Vagina (tissue), 2 donors: Measurements from ENCODE around the gene LARP7. TPM values are rescaled to one million over a fixed set of nuclear protein-coding genes. Genes with fewer than 3 reads are reported as not detected.
"Not testable (repeated sequence)": the region's sequence is repeated elsewhere in the genome, so short reads cannot be mapped to it uniquely, and the experiment has no call there.

Source experiments
- DNase-seq, 2 donors: peaks; one replicate each; pipeline ENCODE4 v3.0.0-alpha.2; 2017; ENCODE audit errors: extremely low spot score in 2 of 2
- H3K27ac ChIP-seq: fragments of 200-600 bp; sonication (generic); one replicate; pipeline ENCODE4 v1.5.1; 2019
- H3K27me3 ChIP-seq: fragments of 200-600 bp; sonication (generic); one replicate; pipeline ENCODE4 v1.5.1; 2019
- H3K36me3 ChIP-seq, 2 donors: fragments of 200-600 bp; sonication (generic); one replicate each; pipeline ENCODE4 v1.5.1; 2017 to 2019
- H3K4me1 ChIP-seq: fragments of 200-600 bp; sonication (generic); one replicate; pipeline ENCODE4 v1.5.1; 2019
- H3K4me3 ChIP-seq, 2 donors: fragments of 200-600 bp; sonication (generic); 1 replicate in 1 of 2; 2 replicates in 1 of 2; pipeline ENCODE4 v1.5.1; 2016 to 2019
- H3K9me3 ChIP-seq: fragments of 200-600 bp; sonication (generic); one replicate; pipeline ENCODE4 v1.5.1; 2019
- POLR2A ChIP-seq, 2 donors: fragments of 450-650 bp; IDR thresholded peaks; one replicate each; pipeline ENCODE4 v1.6.1; 2017; ENCODE audit warnings: antibody characterized with exemption in 2 of 2, mild to moderate bottlenecking in 2 of 2, moderate library complexity in 2 of 2
- POLR2AphosphoS5 ChIP-seq, 2 donors: sonication (generic); formaldehyde crosslinking; IDR thresholded peaks; one replicate each; pipeline ENCODE4 v1.9.0; 2017; ENCODE audit warnings: antibody characterized with exemption in 2 of 2, mild to moderate bottlenecking in 2 of 2, low read depth in 1 of 2; ENCODE audit not compliant: insufficient read depth in 1 of 2
- intact Hi-C: fragments of 100-400 bp; cut with DNase I; formaldehyde crosslinking; loops from one replicate; pipeline ENCODE4 v1.15.1; 2023
- total RNA-seq: library from RNA; depleted of rRNA; stranded (reverse); fragments of >200 nt; gene quantifications from one replicate; pipeline ENCODE4 v1.2.3, GENCODE V29; 2016
- TF ChIP-seq, protein P1 (sequence below), 3 experiments: fragments of 450-650 bp in 2 of 3; fragments of 200-600 bp in 1 of 3; sonication (generic) in 1 of 3; IDR thresholded peaks; one replicate each; pipeline ENCODE4 v1.5.1; 2017 to 2019; ENCODE audit warnings: antibody characterized with exemption in 3 of 3, mild to moderate bottlenecking in 2 of 3, moderate library complexity in 2 of 3

LARP7 gene
- total RNA-seq, 1 donor from 2014 or later = 33.9 TPM

DNA sequence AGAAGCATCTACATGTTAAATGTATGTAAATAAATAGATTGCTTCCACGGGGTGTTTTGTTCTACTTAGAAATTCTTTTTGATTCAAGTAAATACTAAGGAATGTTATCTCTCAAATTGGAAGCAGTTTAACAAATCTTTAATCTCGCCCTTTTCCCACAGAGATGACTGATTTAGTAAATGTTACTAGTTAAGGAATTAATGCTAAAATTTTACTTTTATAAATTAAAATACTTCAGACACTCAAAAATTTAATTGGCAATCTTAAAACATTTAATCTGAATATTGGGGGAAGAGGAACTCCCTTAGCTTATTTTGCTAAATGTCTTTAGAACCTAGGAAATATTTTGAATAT lies 12.1 kb downstream of the LARP7 start:
- Histone ChIP-seq H3K36me3 (peaks cover 0 to 71% of the 10 kb centered on the region in 2 donors), H3K4me1 (no peaks in the 10 kb centered on the region)

DNA sequence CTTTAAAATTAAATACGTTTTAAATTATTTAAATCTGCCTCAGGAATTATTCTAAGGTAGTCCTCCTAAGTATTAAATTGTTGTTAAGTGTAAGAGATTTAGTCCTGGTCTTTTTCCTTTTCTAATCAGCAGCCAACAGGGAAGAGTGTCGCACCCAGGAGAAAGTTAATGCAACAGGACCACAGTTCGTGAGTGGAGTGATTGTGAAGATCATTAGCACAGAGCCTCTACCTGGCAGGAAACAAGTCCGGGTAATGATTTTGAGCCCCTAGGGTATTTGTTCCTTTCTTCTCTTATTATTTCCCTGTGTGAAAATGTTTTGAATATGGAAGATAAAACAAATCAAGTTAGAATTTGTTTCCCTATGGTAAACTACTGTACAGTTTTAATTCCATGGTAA lies 13.4 kb downstream of the LARP7 start:
- Histone ChIP-seq H3K4me1 (no peaks in the 10 kb centered on the region), H3K27me3 (no peaks in the 10 kb centered on the region), H3K27ac (no peak overlapping the region), H3K36me3 (peaks cover 0 to 80% of the 10 kb centered on the region in 2 donors), H3K4me3 (no peak overlapping the region), H3K9me3 (no peaks in the 10 kb centered on the region)
- intact Hi-C loops = no loop called here
- TF ChIP-seq POLR2A (IDR thresholded peaks at IDR 0.05) (no peak), POLR2AphosphoS5 (IDR thresholded peaks at IDR 0.05; ENCODE audit: insufficient read depth in 1 of 2, low read depth in 1 of 2) (no peak)
- TF ChIP-seq, protein P1, sequence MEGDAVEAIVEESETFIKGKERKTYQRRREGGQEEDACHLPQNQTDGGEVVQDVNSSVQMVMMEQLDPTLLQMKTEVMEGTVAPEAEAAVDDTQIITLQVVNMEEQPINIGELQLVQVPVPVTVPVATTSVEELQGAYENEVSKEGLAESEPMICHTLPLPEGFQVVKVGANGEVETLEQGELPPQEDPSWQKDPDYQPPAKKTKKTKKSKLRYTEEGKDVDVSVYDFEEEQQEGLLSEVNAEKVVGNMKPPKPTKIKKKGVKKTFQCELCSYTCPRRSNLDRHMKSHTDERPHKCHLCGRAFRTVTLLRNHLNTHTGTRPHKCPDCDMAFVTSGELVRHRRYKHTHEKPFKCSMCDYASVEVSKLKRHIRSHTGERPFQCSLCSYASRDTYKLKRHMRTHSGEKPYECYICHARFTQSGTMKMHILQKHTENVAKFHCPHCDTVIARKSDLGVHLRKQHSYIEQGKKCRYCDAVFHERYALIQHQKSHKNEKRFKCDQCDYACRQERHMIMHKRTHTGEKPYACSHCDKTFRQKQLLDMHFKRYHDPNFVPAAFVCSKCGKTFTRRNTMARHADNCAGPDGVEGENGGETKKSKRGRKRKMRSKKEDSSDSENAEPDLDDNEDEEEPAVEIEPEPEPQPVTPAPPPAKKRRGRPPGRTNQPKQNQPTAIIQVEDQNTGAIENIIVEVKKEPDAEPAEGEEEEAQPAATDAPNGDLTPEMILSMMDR (IDR thresholded peaks at IDR 0.05) = no peak
- no peak for DNase-seq

More for the DNA sequence above, 12.1 kb downstream of the LARP7 start:
- H3K4me3 ChIP-seq = no peak overlapping the region
- no peaks in the 10 kb centered on the region for H3K27me3 ChIP-seq
- intact Hi-C loops = loop anchor here (10.0 kb wide), 1 partner anchor 276 kb away; no protein-coding TSS in a partner anchor
- no peak for DNase-seq
- H3K9me3 ChIP-seq = no peaks in the 10 kb centered on the region
- no peak for TF ChIP-seq POLR2AphosphoS5 (IDR thresholded peaks at IDR 0.05; ENCODE audit: insufficient read depth in 1 of 2, low read depth in 1 of 2)
- no peak for TF ChIP-seq POLR2A (IDR thresholded peaks at IDR 0.05)
- TF ChIP-seq, protein P1 (IDR thresholded peaks at IDR 0.05) = no peak
- no peak overlapping the region for H3K27ac ChIP-seq

DNA sequence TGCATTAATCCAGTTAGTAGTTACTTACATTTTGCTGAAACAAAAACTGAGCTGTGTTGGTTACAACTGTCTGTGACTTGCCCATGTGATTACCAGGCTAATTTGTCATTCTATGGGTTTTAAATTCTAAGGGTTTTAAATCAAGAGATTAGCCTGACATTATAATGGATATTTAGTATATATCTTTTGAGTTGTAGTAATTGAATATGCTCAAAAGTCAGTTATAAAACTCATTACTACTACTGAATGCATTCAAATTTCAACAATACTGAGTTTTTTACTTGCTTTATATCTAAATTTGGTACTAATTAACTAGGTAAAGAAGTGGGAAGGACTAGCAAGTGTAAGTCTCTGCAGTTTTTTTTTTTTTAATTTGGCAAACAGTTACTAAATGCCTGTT lies 14.7 kb downstream of the LARP7 start:
- TF ChIP-seq, protein P1 (IDR thresholded peaks at IDR 0.05) = no peak
- TF ChIP-seq POLR2A (IDR thresholded peaks at IDR 0.05) = no peak
- TF ChIP-seq POLR2AphosphoS5 (IDR thresholded peaks at IDR 0.05; ENCODE audit: insufficient read depth in 1 of 2, low read depth in 1 of 2) = no peak
- Histone ChIP-seq H3K36me3 (peaks cover 0 to 77% of the 10 kb centered on the region in 2 donors), H3K4me1 (no peaks in the 10 kb centered on the region), H3K9me3 (no peaks in the 10 kb centered on the region), H3K4me3 (no peak overlapping the region), H3K27me3 (no peaks in the 10 kb centered on the region), H3K27ac (no peak overlapping the region)
- no peak for DNase-seq
- intact Hi-C loops = no loop called here

DNA sequence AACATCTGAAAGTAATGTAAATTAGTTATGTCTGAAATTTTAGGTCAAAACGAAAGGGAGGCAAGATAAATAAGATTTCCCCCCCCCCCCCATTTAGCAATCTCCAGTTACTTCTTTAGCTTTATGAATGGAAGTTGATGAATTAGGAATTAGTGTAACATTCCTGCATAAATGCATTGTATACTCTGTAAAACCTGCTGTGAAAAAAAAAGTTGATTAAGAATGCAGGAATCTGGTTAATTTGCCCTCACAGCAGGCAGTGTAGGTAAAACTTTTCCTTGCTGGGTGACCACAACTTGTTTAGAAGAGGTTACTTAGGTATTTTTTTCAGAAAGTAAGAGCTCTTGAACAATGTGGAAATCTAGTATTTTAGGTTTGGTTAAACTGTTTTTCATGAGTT lies 15.3 kb downstream of the LARP7 start:
- Histone ChIP-seq H3K27ac (no peak overlapping the region), H3K36me3 (peaks cover 0 to 74% of the 10 kb centered on the region in 2 donors), H3K4me3 (no peak overlapping the region), H3K4me1 (no peaks in the 10 kb centered on the region), H3K27me3 (no peaks in the 10 kb centered on the region), H3K9me3 (no peaks in the 10 kb centered on the region)
- DNase-seq = no peak
- intact Hi-C loops = no loop called here
- no peak for TF ChIP-seq POLR2AphosphoS5 (IDR thresholded peaks at IDR 0.05; ENCODE audit: insufficient read depth in 1 of 2, low read depth in 1 of 2)
- TF ChIP-seq POLR2A (IDR thresholded peaks at IDR 0.05) = no peak
- TF ChIP-seq, protein P1 (IDR thresholded peaks at IDR 0.05) = no peak

DNA sequence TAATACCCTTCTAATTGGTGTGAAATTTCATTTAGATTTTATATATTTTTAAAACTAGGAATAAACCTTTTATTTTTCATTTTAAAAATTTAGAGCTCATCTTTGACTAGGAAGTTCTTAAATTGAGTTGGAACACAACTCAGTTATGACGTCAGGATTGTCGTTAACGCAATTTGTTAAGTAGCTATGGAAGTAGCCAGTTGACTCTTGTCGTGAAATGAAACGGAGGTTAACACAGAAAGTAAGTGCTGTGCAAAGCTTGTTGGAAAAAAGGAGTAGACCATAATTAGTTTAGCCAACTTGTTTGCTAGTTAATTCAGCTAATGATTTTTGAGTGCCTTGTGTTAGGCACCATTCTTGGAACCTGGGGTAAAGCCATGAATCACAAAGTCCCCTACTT lies 18.3 kb downstream of the LARP7 start:
- Histone ChIP-seq H3K4me3 (no peak overlapping the region), H3K27me3 (no peaks in the 10 kb centered on the region), H3K27ac (no peak overlapping the region), H3K4me1 (no peaks in the 10 kb centered on the region), H3K36me3 (peaks cover 0 to 56% of the 10 kb centered on the region in 2 donors), H3K9me3 (no peaks in the 10 kb centered on the region)
- DNase-seq = no peak
- intact Hi-C loops = no loop called here
- TF ChIP-seq POLR2A (IDR thresholded peaks at IDR 0.05) (no peak), POLR2AphosphoS5 (IDR thresholded peaks at IDR 0.05; ENCODE audit: insufficient read depth in 1 of 2, low read depth in 1 of 2) (no peak)
- TF ChIP-seq, protein P1 (IDR thresholded peaks at IDR 0.05) = no peak

DNA sequence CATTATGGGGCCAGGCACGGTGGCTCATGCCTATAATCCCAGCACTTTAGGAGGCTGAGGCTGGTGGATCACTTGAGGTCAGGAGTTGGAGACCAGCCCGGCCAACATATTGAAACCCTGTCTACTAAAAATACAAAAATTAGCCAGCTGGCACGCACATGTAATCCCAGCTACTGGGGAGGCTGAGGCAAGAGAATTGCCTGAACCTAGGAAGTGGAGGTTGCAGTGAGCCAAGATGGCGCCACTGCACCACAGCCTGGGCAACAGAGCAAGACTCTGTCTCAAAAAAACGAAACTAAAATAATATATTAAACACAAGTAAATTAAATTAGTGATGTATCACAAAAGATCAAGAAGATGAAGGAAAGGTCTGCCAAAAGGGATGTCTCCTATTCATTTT lies 19.2 kb downstream of the LARP7 start:
- intact Hi-C loops = not testable (repeated sequence)

More for the DNA sequence above, 19.2 kb downstream of the LARP7 start:
- not testable (repeated sequence) for H3K27me3 ChIP-seq, H3K4me1 ChIP-seq, H3K27ac ChIP-seq, H3K4me3 ChIP-seq, DNase-seq, H3K9me3 ChIP-seq
- H3K36me3 ChIP-seq = peaks cover 0 to 54% of the 10 kb centered on the region in 2 donors
